ENCODE results near the gene SETX.

GRCh38 chr9:132312873-132313272 is 41.9 kb downstream of the SETX start:
- TF ChIP-seq, protein P1, sequence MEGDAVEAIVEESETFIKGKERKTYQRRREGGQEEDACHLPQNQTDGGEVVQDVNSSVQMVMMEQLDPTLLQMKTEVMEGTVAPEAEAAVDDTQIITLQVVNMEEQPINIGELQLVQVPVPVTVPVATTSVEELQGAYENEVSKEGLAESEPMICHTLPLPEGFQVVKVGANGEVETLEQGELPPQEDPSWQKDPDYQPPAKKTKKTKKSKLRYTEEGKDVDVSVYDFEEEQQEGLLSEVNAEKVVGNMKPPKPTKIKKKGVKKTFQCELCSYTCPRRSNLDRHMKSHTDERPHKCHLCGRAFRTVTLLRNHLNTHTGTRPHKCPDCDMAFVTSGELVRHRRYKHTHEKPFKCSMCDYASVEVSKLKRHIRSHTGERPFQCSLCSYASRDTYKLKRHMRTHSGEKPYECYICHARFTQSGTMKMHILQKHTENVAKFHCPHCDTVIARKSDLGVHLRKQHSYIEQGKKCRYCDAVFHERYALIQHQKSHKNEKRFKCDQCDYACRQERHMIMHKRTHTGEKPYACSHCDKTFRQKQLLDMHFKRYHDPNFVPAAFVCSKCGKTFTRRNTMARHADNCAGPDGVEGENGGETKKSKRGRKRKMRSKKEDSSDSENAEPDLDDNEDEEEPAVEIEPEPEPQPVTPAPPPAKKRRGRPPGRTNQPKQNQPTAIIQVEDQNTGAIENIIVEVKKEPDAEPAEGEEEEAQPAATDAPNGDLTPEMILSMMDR (IDR thresholded peaks at IDR 0.05): no peak
- TF ChIP-seq EZH2 (IDR thresholded peaks at IDR 0.05; ENCODE audit: borderline replicate concordance, insufficient read depth, low read depth, low read length, poor library complexity, severe bottlenecking): no peak

All from B cell (primary cell).